Endodermal cell (in vitro differentiated cells): ENCODE measurements around the gene PXT1. TPM values are rescaled to one million over a fixed set of nuclear protein-coding genes. Genes with fewer than 3 reads are reported as not detected.

Experiments used
- DNase-seq: peaks from one replicate; pipeline ENCODE4 v3.0.0-alpha.2; 2017
- H3K27ac ChIP-seq: 2 replicates; pipeline ENCODE4 v1.5.1; 2013; ENCODE audit warnings: mild to moderate bottlenecking, low read depth, low read length, moderate library complexity
- H3K27me3 ChIP-seq: 2 replicates; pipeline ENCODE4 v1.6.1; 2013; ENCODE audit warnings: mild to moderate bottlenecking, low read length, moderate library complexity; ENCODE audit not compliant: insufficient read depth, control insufficient read depth, poor library complexity, severe bottlenecking
- H3K36me3 ChIP-seq: 2 replicates; pipeline ENCODE4 v1.7.0; 2013; ENCODE audit warnings: mild to moderate bottlenecking, low read length, moderate library complexity; ENCODE audit not compliant: control insufficient read depth, insufficient read depth
- H3K4me1 ChIP-seq: one replicate; pipeline ENCODE4 v1.7.0; 2013; ENCODE audit warnings: low read length; ENCODE audit not compliant: control insufficient read depth, insufficient read depth
- H3K4me3 ChIP-seq: 2 replicates; pipeline ENCODE4 v1.5.1; 2013; ENCODE audit warnings: mild to moderate bottlenecking, low read length, moderate library complexity
- H3K9ac ChIP-seq: 2 replicates; pipeline ENCODE4 v1.6.1; 2013; ENCODE audit warnings: mild to moderate bottlenecking, low read length, moderate library complexity; ENCODE audit not compliant: poor library complexity, severe bottlenecking; ENCODE audit errors: extremely low read depth
- H3K9me3 ChIP-seq: 2 replicates; pipeline ENCODE4 v1.6.1; 2013; ENCODE audit warnings: mild to moderate bottlenecking, low read length, moderate library complexity; ENCODE audit not compliant: control insufficient read depth
- H3K27ac Mint-ChIP-seq: 2 replicates; pipeline ENCODE4 v1.8.0; 2020; ENCODE audit warnings: mixed read lengths
- H3K27me3 Mint-ChIP-seq: 2 replicates; pipeline ENCODE4 v1.8.0; 2021; ENCODE audit warnings: mild to moderate bottlenecking, mixed read lengths; ENCODE audit not compliant: insufficient read depth
- H3K36me3 Mint-ChIP-seq: 2 replicates; pipeline ENCODE4 v1.8.0; 2020; ENCODE audit warnings: low read depth, mixed read lengths
- H3K4me1 Mint-ChIP-seq: 2 replicates; pipeline ENCODE4 v1.8.0; 2020; ENCODE audit warnings: mixed read lengths
- H3K4me3 Mint-ChIP-seq: 2 replicates; pipeline ENCODE4 v1.8.0; 2020; ENCODE audit warnings: mild to moderate bottlenecking, moderate library complexity, mixed read lengths
- H3K9me3 Mint-ChIP-seq: 2 replicates; pipeline ENCODE4 v1.8.0; 2020; ENCODE audit warnings: mild to moderate bottlenecking, mixed read lengths
- WGBS, 2 experiments: methylation state at CpG; one replicate each; pipeline versions ENCODE4 v1.1.5 to v1.1.7; 2013; ENCODE audit warnings: missing lambda C conversion rate in 2 of 2, mixed read lengths in 1 of 2; ENCODE audit not compliant: insufficient coverage in 1 of 2, insufficient read length in 1 of 2; 5-methylcytosine and 5-hydroxymethylcytosine counted together
- total RNA-seq, 2 donors: library from RNA; stranded (reverse); fragmentation: NEBNext Ultra II Directional in 1 of 2; extraction: Animal tissue kit (Norgen Biotek cat#: 25700) in 1 of 2; gene quantifications; 2 replicates in 1 of 2; 3 replicates in 1 of 2; pipeline ENCODE4 v1.2.1, GENCODE V29; 2021
- TF ChIP-seq, protein P1 (sequence below): fragments of 200-600 bp; sonication (generic); conservative IDR thresholded peaks from 2 replicates; pipeline ENCODE4 v1.5.0; 2021; ENCODE audit warnings: antibody characterized with exemption, mild to moderate bottlenecking

The PXT1 gene
- total RNA-seq, 2 donors from 2014 or later, result 0.15 TPM; not detected in 1

DNA sequence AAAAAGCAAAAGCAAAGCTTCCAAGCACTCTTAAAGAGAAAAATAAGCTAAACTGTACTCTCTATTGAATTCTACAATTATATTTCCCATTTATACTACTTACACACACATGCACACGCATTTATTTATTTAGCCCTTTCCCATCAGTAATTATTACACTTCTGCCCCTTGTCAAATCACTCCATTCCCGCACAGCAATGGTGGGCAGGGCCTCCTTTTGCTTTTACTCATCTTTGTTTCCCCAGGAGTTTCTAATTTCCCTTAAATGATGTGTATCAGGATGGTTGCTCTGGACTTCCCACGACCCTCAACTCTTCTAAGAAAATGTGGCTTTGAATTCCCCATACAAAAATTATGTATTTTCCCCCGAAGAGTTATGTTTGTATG is 19.9 kb downstream of the PXT1 start:
- no peaks in the 10 kb centered on the region for H3K9me3 ChIP-seq
- Mint-ChIP-seq H3K4me3 (peak overlapping the region; percentile 74), H3K9me3 (no peaks in the 10 kb centered on the region), H3K36me3 (no peaks in the 10 kb centered on the region), H3K27ac (peak overlapping the region; percentile 36), H3K27me3 (no peaks in the 10 kb centered on the region), H3K4me1 (peaks cover 4% of the 10 kb centered on the region)
- H3K4me1 ChIP-seq, result no peaks in the 10 kb centered on the region
- H3K4me3 ChIP-seq, result peak overlapping the region; percentile 82
- H3K9ac ChIP-seq, result no peak overlapping the region
- TF ChIP-seq, protein P1, sequence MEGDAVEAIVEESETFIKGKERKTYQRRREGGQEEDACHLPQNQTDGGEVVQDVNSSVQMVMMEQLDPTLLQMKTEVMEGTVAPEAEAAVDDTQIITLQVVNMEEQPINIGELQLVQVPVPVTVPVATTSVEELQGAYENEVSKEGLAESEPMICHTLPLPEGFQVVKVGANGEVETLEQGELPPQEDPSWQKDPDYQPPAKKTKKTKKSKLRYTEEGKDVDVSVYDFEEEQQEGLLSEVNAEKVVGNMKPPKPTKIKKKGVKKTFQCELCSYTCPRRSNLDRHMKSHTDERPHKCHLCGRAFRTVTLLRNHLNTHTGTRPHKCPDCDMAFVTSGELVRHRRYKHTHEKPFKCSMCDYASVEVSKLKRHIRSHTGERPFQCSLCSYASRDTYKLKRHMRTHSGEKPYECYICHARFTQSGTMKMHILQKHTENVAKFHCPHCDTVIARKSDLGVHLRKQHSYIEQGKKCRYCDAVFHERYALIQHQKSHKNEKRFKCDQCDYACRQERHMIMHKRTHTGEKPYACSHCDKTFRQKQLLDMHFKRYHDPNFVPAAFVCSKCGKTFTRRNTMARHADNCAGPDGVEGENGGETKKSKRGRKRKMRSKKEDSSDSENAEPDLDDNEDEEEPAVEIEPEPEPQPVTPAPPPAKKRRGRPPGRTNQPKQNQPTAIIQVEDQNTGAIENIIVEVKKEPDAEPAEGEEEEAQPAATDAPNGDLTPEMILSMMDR, result no peak
- WGBS, 2 experiments, result 78 to 80% methylated on average over 1 to 4 of the region's 4 CpGs
- H3K27me3 ChIP-seq, result no peaks in the 10 kb centered on the region
- H3K27ac ChIP-seq, result no peak overlapping the region
- no peaks in the 10 kb centered on the region for H3K36me3 ChIP-seq
- DNase-seq, result no peak

DNA sequence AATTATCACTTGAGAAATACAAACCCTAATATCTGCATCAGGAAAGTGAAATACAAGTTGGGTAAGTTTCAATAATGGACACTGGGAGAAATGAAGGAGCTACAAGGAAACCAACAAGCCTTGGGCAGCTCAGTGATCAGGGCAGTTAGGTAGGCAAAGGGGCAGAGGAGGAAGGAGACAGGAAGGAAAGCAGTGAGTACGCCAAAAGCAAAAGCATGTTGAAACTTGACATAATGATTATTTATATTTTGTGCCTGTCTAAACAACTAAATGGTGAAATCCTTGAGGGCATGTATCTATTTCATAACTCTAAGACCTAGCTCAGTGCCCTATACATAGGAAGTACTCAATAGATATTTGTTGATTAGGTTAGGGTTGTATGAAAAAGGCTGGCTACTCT is 23.3 kb downstream of the PXT1 start:
- H3K27ac Mint-ChIP-seq, result no peak overlapping the region
- Histone ChIP-seq H3K4me3 (no peak overlapping the region), H3K9me3 (no peaks in the 10 kb centered on the region), H3K4me1 (no peaks in the 10 kb centered on the region), H3K27me3 (no peaks in the 10 kb centered on the region), H3K36me3 (no peaks in the 10 kb centered on the region), H3K27ac (no peak overlapping the region), H3K9ac (no peak overlapping the region)
- TF ChIP-seq, protein P1, result no peak
- H3K9me3 Mint-ChIP-seq, result no peaks in the 10 kb centered on the region
- no peaks in the 10 kb centered on the region for H3K27me3 Mint-ChIP-seq
- 75 to 100% methylated on average over 1 of the region's 1 CpG for WGBS, 2 experiments
- peaks cover 4% of the 10 kb centered on the region for H3K4me1 Mint-ChIP-seq
- no peak for DNase-seq
- no peaks in the 10 kb centered on the region for H3K36me3 Mint-ChIP-seq
- no peak overlapping the region for H3K4me3 Mint-ChIP-seq

DNA sequence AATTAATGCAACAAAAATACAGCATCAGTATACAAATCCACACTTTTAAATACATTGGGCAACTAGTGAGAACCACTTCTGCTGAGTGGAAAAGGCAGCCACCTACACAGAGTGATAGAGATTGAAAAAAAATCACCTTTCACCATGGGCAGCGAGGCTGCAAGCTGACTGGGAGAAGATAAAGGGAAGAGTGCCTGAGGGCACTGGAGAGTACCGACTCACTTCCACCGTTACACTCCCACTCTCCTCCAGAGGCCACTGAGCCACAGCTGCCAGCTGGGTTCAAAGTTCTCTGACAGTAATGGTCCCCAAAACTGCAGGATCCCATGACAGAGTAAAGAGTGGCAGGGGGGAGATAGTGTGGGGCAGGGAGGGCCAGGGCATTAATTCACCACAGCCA is 24.1 kb downstream of the PXT1 start:
- TF ChIP-seq, protein P1, result no peak
- H3K9ac ChIP-seq, result no peak overlapping the region
- no peaks in the 10 kb centered on the region for H3K4me1 ChIP-seq
- Mint-ChIP-seq H3K4me3 (no peak overlapping the region), H3K4me1 (peaks cover 4% of the 10 kb centered on the region), H3K27me3 (no peaks in the 10 kb centered on the region), H3K36me3 (no peaks in the 10 kb centered on the region), H3K9me3 (no peaks in the 10 kb centered on the region), H3K27ac (no peak overlapping the region)
- peaks cover 1% of the 10 kb centered on the region for H3K9me3 ChIP-seq
- no peak overlapping the region for H3K27ac ChIP-seq
- no peaks in the 10 kb centered on the region for H3K36me3 ChIP-seq
- no peaks in the 10 kb centered on the region for H3K27me3 ChIP-seq
- 75% methylated on average over 3 of the region's 3 CpGs; no CpG with 5 or more reads in 1 of the 2 experiments for WGBS, 2 experiments
- no peak overlapping the region for H3K4me3 ChIP-seq
- no peak for DNase-seq
